Ovary (tissue), 3 donors: ENCODE results near the gene SPTY2D1.

Source experiments
- CTCF ChIP-seq, 3 donors: fragments of 450-650 bp in 2 of 3; fragments of 200-600 bp in 1 of 3; IDR thresholded peaks; one replicate each; pipeline versions ENCODE4 v1.5.1 to v1.8.0; 2016 to 2022; ENCODE audit warnings: antibody characterized with exemption in 3 of 3, mild to moderate bottlenecking in 1 of 3
- EP300 ChIP-seq: sonication (generic); formaldehyde crosslinking; IDR thresholded peaks from one replicate; pipeline ENCODE4 v1.6.1; 2017; ENCODE audit warnings: antibody characterized with exemption
- POLR2A ChIP-seq: fragments of 450-650 bp; IDR thresholded peaks from one replicate; pipeline ENCODE4 v1.6.1; 2017; ENCODE audit warnings: antibody characterized with exemption, mild to moderate bottlenecking, moderate library complexity
- donor health status: DM: no; HTN: no; CAD: no.

GRCh38 chr11:18581825-18582224, 52.3 kb downstream of the SPTY2D1 start:
- TF ChIP-seq CTCF (IDR thresholded peaks at IDR 0.05) = no peak
- no peak for TF ChIP-seq POLR2A
- no peak for TF ChIP-seq EP300
